HG02970 (cell line): ENCODE data around the gene GNB1.

Experiments
- ATAC-seq: cut with Tn5 transposase; IDR thresholded peaks from one replicate; pipeline ENCODE4 v1.9.1; 2021; ENCODE audit warnings: mild to moderate bottlenecking, moderate library complexity, moderate number of reproducible peaks; ENCODE audit not compliant: unreplicated experiment, low FRiP score

Gene GNB1

GRCh38 chr1:1922956-1923833 lies 32.3 kb upstream of the GNB1 start:
- no peak for ATAC-seq

- no peak for ATAC-seq
Observed at GRCh38 chr1:1922702-1922955, 31.7 kb upstream of the GNB1 start.

GRCh38 chr1:1921901-1922701 lies 31.2 kb upstream of the GNB1 start:
- ATAC-seq: no peak

- no peak for ATAC-seq
Observed at GRCh38 chr1:1921459-1921862, 30.6 kb upstream of the GNB1 start.

GRCh38 chr1:1920608-1921458 lies 29.9 kb upstream of the GNB1 start:
- no peak for ATAC-seq

GRCh38 chr1:1920057-1920607 lies 29.2 kb upstream of the GNB1 start:
- ATAC-seq: no peak

GRCh38 chr1:1919304-1920056 lies 28.6 kb upstream of the GNB1 start:
- ATAC-seq: peak; percentile 88

- ATAC-seq: peak; percentile 14
Observed at GRCh38 chr1:1918901-1919303, 28.0 kb upstream of the GNB1 start, which contains the start of gene TMEM52. Gene TMEM52 (minus strand): TSS chr1:1919279. CDS start chr1:1919265, 14 bp downstream.

- ATAC-seq: no peak
Observed at GRCh38 chr1:1917995-1918900, 27.4 kb upstream of the GNB1 start.

- ATAC-seq: no peak
Observed at GRCh38 chr1:1917304-1917976, 26.6 kb upstream of the GNB1 start.

- ATAC-seq: no peak
Observed at GRCh38 chr1:1916851-1917251, 26.0 kb upstream of the GNB1 start.

GRCh38 chr1:1915911-1916840 lies 25.3 kb upstream of the GNB1 start:
- no peak for ATAC-seq

GRCh38 chr1:1914971-1915692 lies 24.2 kb upstream of the GNB1 start, which contains the start of gene CALML6:
Gene CALML6 (plus strand): TSS chr1:1915260. CDS start chr1:1915281, 21 bp downstream.
- ATAC-seq: no peak

GRCh38 chr1:1914101-1914970 lies 23.4 kb upstream of the GNB1 start:
- no peak for ATAC-seq

- ATAC-seq: no peak
Observed at GRCh38 chr1:1911350-1912041, 20.6 kb upstream of the GNB1 start.
